Forelimb muscle (tissue), 1 donor: ENCODE measurements around the gene HSD17B4. TPM values are rescaled to one million over a fixed set of nuclear protein-coding genes. Genes with fewer than 3 reads are reported as not detected.

Source experiments
- polyA plus RNA-seq: library from polyadenylated mRNA; unstranded; fragments of 120-200 nt; gene quantifications from one replicate; pipeline ENCODE4 v1.2.1, GENCODE V29; 2013; ENCODE audit not compliant: insufficient read length

The HSD17B4 gene
- polyA plus RNA-seq, 1 donor = 60.7 TPM

Other genes with a start within 250 kb of the HSD17B4 start
- gene TNFAIP8, start 96.5 kb upstream of the HSD17B4 start, polyA plus RNA-seq = 9.4 TPM
- gene FAM170A, start 177.1 kb downstream of the HSD17B4 start, polyA plus RNA-seq = not detected